CD4-positive, alpha-beta T cell treated with Interleukin-15 for 1 hour (primary cell): ENCODE results near the gene MAPK8.
"Not testable (repeated sequence)": the region's sequence is repeated elsewhere in the genome, so short reads cannot be mapped to it uniquely, and the experiment has no call there.

ENCODE experiments used
- DNase-seq: peaks from one replicate; pipeline ENCODE4 v3.0.0-alpha.2; 2020

The MAPK8 gene

DNA sequence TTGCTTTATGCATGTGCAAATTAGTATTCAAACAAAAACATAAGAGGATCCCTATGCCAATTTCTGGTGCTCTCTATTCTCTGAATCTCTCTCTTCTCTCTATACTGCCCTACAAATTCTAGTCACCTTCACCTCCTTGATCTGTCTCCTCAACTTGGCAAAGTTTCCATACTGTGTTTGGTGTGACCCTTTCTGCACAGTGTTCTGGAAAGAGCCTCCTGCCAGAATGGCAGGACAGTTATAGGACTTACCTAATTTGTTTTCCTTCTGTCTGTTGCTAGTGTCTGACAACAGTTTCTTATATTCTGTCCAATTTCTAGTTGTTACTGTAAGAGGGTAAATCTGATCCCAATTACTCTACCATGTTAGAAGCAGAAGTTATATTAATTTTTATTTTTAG, 34.3 kb downstream of the MAPK8 start:
- DNase-seq: no peak

DNA sequence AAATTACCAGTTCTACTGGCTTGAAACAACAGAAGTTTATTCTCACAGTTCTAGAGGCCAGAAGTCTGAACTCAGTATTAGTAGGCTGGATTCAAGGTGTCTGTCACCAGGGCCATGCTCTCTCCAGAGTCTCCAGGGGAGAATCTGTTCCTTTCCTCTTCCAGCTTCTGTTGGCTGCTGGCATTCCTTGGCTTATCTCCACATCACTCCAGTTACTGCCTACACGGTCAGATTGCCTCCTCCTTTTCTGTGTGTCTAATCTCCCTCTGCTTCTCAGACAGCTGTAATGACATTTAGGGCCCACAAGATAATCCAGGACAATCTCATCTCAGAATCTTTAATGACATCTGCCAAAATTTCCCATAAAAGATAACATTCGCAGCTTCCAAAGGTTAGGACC, 36.6 kb downstream of the MAPK8 start:
- DNase-seq: no peak

DNA sequence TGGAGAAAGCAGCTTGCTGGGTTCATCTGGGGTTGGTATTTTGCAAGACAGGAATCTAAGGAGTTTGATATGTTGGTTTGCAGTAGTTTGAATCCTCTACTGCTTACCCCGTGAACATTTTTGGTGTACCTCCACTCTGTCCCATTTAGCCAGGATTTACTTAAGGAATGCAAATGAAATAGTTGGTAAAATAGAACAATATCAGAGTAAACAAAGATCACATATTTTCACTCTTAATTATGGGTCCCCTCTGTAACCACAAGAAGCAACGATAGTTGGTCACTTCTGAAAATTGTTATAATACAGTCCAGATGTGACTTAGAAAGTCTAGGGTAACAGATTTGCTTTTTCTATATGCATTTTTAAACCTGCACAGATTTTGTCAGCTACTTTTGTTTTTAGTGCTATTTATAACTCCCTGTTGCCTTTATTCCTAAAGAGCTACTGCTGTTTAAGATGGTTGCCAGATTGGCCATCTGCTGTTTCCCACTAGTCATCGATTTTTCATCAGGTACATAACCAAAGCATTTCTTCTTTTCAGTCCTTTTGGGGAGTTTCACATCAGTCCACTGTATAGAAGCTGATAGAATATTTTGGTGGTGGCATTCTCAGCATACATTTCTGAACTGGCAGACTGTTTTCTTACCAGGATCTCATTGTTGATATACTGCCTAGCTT, 37.6 kb downstream of the MAPK8 start:
- DNase-seq: no peak

DNA sequence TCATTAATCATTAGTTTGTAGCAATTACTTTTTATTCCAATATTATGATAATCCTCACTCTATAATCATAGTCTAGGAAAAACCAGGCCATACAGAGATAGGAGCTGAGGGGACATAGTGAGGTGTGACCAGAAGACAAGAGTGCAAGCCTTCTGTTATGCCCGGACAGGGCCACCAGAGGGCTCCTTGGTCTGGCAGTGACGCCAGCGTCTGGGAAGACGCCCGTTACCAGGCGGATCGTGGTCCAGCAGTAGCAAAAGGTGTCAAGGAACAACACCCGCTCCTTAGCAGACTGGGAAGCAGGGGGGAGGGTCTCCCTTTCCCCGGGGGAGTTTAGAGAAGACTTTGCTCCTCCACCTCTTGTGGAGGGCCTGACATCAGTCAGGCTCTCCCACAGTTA, 39.8 kb downstream of the MAPK8 start:
- not testable (repeated sequence) for DNase-seq

DNA sequence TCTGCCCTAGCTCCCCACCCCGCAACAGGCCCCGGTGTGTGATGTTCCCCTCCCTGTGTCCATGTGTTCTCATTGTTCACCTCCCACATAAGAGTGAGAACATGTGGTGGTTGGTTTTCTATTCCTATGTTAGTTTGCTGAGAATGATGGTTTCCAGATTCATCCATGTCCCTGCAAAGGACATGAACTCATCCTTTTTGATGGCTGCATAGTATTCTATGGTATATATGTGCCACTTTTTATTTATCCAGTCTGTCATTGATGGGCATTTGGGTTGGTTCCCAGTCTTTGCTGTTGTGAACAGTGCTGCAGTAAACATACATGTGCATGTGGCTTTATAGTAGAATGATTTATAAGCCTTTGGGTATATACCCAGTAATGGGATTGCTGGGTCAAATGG, 41.1 kb downstream of the MAPK8 start:
- not testable (repeated sequence) for DNase-seq

DNA sequence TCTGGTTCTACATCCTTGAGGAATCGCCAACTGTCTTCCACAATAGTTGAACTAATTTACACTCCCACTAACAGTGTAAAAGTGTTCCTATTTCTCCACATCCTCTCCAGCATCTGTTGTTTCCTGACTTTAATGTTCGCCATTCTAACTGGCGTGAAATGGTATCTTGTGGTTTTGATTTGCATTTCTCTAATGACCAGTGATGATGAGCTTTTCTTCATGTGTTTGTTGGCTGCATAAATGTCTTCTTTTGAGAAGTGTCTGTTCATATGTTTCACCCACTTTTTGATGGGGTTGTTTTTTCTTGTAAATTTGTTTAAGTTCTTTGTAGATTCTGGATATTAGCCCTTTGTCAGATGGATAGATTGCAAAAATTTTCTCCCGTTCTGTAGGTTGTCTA, 41.5 kb downstream of the MAPK8 start:
- not testable (repeated sequence) for DNase-seq

DNA sequence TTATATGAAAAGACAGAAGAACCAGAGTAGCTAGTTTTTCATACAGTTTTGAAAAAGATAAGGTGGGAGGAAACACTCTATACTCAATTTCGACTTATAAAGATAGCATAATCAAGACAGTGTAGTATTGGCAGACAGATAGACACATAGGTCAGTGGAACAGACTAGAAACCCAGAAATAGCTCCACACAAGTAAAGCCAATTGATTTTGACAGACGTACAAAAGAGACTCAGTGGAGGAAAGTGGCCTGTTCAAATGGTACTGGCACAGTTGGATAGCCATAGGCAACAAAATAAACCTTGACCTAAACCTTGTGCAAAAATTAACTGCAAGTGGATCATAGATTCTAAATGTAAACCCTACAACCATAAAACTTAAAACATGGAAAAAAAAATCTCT, 46.8 kb downstream of the MAPK8 start:
- no peak for DNase-seq

DNA sequence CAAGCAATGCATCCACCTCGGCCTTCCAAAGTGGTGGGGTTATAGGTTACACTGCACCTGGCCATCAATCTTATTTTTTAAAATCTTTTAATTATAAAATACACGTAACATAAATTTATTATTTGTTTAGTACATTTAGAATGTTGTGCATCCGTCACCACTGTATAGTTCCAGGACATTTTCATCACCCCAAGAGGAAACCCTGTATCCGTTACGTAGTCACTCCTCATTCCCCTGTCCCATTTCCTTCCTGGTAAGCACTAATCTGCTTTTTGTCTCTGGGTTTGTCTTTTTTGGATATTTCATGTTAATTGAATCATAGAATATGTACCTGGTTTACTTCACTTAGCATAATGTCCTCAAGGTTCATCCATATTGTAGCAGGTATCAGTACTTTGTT, 51.2 kb downstream of the MAPK8 start:
- DNase-seq: no peak

DNA sequence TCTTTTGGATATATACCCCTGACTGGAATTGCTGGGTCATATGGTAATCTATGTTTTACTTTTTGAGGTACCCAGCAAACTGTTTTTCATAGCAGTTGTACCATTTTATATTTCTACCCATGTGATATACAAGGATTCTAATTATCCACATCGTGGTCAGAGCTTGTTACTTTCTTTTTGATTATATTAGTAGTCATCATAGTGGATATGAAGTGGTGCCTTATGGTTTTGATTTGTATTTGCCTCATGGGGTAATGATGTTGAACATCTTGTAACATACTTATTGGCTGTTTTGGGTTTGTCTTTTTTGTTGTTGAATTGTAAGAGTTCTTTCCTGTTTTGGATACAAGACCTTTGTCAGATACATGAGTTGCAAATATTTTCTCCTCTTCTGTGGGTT, 51.7 kb downstream of the MAPK8 start:
- no peak for DNase-seq

DNA sequence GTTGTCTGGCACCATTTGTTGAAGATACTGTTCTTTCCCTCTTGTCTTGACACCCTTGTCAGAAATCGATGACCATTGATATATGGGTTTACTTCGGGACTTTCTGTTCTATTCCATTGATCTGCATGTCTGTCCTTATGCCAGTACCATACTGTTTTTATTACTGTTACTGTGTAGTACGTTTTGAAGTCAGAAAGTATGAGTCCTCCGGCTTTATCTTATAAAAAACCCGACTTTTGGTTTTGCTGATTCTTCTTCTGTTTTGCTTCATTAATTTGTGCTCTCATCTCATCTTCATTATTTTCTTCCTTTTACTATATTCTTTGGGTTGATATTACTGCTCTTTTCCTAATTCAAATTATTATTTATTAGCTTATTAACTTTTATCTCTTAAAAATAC, 52.4 kb downstream of the MAPK8 start:
- no peak for DNase-seq

DNA sequence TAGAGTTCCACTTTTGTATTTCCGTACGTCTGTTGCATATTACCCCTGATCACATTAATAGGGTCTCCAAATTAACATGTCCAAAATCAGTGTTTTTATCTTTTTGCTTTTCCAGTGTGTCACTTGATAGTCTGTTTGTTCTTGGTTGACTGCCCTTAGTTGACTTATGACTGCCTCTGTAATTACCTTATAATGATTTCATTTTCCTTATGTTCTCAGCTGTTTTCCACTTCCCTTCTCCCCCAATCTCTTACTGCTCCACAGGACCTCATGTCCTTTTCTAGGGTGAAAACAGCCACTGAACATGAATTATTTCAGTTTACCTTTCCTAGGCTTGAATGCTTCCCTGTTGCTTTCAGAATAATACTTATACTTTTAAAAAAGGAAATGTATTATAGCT, 54.7 kb downstream of the MAPK8 start:
- DNase-seq: no peak

DNA sequence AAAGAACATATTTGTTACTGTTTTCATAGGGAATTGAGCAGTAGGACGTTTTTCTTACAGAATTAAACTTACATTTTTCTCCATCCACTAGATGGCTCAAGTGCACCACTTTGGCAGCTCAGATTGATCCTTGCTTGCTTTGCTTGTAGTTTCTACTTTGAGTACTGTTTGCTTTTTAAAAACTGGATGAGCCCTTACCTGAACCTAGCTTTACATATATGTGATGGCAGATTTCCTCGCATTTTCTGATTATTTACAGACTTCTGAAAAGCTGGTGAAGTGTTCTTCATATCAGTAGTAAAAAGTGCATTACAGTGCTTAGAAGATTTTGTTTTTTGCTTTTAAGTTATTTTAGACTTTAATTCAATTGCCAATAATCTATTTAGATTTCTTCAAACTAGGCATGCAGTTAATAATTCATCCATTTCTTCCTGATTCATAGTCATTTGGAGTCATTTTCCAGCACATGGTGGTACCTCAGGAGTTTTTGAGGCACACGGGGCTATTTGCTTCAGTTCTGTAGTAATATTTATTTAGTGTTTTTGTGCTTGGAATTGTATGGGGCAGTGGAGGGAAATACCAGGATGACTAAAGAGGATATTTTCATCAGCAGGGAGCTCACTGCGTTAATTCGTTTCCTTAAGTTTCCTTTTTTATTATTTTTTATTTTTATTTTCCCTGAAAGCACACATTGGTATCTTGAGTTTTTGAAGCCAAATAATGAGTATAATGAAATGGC, 57.3 kb downstream of the MAPK8 start:
- DNase-seq: no peak

DNA sequence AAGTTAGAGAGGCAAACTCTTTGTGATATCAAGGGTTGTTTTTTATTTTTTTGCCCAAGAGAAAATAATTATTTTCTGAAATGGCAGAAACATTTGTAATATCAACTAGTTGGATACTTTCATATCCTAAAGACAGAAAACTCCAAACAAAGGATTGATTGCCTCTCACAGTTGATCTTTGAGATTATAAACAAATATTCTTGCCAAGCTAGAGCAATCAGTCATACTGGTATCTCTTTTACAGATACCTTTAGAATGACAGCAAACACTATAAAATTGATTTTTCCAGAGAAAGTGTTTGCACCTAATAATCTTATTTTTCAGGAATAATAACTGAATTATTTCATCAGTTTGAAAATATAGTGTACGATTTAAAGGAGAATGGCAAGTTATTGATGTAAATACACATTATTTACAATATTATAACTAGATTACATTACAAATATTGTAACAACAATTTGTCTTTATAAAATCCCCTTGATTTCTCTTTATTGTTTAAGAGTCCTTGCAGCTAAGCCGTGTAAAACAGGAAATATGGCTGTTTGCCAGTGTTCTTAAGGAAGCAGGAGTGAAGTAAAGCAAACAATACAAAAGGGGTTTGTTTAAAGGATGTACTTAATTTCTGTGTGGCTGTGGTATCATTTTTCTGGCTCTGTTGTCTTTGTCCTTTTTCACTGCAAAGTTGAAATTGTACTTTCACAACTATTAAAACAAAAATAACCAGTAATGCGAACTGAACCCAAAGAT, 58.4 kb downstream of the MAPK8 start:
- no peak for DNase-seq

DNA sequence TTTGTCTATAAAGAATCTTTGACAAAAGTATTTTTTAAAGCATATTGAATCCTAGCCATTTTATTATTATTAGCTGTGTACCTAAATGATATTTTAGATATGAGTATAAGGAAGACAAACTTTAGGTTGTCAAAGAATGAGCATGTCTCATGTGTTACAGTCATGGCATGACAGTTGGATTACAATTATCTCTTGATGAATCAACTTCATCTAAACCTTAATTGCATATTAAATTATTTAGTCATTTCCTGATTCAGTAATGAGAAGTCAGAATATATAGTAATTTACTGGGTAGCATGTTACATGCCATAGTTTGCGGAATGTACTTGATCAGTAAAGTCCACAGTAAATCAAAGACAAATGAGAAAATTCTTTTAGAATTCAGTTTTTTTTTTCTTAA, 59.2 kb downstream of the MAPK8 start:
- no peak for DNase-seq

DNA sequence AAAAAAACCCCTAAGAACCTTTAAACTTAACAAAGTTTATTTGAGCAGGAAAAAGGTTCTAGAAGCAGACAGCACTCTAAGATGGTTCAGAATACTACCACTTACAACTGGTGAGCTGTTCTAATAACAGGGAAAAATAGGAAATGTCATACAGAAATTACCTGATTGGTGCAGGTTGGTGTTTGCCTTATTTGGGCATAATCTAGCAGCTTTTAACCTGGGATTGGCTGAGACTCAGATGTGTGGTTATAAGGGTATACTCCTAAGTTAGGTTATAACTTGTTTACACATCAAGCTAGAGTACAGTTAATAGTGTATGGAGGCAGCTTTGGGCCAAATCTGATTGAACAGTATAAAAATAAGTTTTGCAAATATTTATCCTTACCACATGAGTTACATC, 59.8 kb downstream of the MAPK8 start:
- no peak for DNase-seq

DNA sequence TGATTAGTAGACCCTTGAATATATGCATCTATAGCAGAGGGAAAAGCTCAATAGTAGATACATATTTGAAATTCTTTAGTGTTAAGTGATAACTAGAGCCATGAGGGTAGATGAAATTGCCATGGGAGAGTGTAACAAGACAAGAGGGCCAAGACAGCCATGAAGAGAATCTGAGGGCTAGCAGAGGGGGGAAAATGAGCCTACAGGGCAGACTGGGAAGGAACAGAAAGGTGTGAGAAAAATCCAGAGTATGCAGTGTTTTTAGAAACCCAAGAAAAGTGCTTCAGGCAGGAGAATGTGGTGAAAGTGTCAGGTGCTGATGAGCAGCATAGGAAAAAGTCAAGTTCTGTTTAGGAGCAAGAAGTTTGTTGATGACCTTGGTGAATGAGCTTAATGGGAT, 63.0 kb downstream of the MAPK8 start:
- DNase-seq: no peak

DNA sequence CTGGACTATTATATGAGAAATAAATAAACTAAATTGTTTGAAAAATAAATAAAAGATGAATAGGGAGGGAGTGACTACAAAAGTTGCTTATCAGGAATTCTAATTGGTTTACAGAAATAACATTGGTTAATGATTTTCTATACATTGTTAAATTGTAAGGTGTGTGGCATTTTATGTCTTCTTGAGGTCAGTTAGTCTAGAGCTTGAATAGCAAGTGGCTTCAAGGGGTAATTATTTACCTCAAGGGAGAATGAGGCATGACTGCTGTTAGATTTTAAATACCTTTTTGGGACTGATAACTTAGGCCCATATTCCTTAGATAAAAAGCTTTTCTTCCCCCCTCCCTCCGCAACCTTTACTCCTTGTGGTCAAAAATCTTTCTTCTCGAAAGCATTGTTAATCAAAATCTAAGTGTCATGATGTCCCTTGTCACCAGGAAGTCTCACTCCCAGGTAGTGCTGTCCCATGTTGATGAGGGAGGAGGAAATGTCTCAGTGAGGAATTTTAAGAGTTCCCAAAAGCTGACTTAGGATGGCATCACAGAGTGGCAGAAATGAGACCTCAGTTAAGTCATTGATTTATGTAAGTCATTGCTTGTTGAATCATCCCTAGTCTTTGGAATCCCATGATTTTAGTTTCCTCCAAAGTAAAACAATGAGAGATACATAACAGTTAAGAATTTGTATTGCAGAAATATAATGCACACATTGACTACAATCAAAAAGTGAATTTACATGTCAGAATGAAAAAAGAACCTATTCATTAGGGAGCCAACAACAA, 71.5 kb downstream of the MAPK8 start:
- no peak for DNase-seq

DNA sequence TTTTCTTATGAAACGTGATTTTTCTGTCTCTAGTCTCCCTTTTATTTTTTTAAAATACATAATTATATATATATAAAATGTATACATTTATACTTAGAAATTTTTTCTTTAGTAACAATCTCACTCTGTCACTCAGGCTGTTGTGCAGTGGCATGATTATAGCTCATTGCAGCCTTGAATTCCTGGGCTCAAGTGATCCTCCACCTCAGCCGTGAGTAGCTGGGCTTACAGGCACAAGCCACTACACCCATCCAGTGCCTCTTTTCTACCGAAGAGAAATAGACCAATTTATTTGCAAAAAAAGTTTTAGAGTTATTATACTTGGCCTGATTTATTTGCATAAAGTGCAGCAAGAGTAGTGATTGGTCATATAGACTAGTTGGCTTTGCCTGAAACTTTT, 72.2 kb downstream of the MAPK8 start:
- no peak for DNase-seq

DNA sequence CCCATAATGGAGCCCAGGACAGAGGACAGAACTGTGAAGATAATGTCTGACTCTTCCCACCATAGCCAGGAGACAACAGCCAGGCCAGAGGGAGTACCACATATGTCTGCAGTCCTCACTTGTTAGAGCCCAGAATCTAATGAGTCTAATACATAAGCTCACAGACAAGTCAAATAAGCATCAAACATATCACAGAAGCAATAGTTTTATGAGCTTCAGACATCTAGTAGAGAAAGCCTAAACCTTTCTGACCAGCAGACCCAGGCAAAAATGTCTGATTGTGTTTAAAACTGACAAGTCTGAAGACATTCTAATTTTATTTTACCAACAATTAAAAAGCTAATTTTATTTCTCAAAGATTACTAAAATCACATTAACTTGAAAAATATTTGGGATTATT, 75.5 kb downstream of the MAPK8 start:
- no peak for DNase-seq

DNA sequence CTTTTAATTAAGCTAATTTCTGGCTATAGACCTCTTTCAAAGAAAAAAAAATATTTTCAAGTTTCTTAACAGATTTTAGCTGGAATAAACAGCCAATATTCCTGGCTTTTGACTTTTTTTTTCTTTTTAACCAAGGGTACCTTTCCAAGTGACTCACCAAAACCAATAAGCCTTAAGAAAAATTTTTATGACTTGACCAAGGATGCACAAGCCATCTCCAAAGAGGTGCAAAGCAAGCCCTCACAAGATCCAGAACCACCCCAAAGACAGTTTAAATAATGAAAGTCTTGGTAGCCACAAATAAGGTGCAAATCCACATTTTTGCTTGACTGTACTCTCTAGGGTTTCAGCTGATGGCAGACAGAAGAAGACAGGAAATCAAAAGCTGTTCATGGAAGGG, 76.5 kb downstream of the MAPK8 start:
- no peak for DNase-seq

DNA sequence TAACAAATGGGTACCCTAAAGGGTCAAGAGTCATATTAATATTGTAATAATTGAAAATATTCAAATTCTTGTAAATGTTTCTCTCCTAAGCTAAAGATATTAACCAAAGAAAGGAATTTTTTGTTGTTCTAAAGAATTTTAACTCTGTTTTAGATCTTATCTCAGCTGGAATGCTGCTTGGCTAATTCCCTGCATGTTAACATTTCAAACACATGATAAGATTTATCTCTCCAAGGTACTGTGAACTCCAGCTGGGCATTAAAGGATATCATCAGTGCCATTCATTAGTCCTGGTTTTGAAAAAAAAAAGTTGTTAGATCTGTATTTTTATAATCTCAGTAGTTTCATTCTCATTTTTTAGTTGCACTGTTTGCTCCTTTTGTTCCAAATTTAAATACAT, 76.9 kb downstream of the MAPK8 start:
- no peak for DNase-seq

DNA sequence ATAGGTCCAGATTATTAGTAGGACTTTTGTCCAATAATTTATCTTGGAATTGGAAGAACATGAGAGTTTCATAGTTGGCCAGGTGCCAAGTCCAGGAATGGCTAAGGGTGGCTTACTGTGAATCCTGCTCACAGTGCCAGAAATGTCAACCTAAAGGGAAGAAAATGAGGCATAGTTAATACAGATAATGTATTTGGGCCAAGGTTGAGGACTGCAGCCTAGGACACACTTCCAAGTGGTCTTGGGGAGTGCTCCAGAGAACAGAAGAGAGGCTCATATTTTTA, 78.2 kb downstream of the MAPK8 start:
- DNase-seq: no peak

DNA sequence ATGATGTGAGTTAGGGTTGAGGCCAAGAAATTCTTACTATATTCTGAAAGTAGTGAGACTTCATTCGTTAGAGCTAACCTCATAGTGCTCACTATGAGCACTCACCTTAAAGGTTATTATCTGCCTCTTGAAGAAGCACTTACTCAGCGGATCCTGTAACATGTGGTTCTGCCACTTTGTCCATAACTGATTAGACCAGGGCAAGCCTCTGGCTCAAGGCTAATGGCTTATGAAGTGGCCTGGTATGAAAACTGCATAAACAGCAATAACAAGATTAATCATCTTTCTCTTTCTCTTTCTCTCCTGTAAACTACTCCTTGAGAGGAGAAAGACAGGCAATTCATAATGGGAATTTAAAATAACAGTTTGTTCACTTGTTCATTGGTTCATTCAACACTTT, 82.8 kb downstream of the MAPK8 start:
- no peak for DNase-seq
